ENCODE results near the gene CHPF2.

- no peak for TF ChIP-seq CTCF (IDR thresholded peaks at IDR 0.05)
- no peak for TF ChIP-seq POLR2A (IDR thresholded peaks at IDR 0.05)
Measured at GRCh38 chr7:151276666-151277590, 44.6 kb downstream of the CHPF2 start.
